HCEC 1CT (cell line): ENCODE results near the gene RGL1.
"Not testable (repeated sequence)": the region's sequence is repeated elsewhere in the genome, so short reads cannot be mapped to it uniquely, and the experiment has no call there.

ENCODE experiments used
- DNase-seq: peaks from one replicate; pipeline ENCODE4 v3.0.0-alpha.2; 2017

RGL1 gene

GRCh38 chr1:183804916-183805841 lies at the start of gene RGL1:
Gene RGL1, plus strand, starts transcription at chr1:183805120. Its CDS starts 178 bp downstream, at chr1:183805298.
- DNase-seq: peak; percentile 71

GRCh38 chr1:183756326-183756725 lies 48.6 kb upstream of the RGL1 start:
- no peak for DNase-seq

GRCh38 chr1:183757061-183757460 lies 47.9 kb upstream of the RGL1 start:
- DNase-seq: peak; percentile 87

- DNase-seq: no peak
These were observed 46.0 kb upstream of the RGL1 start for GRCh38 chr1:183758913-183759312.

- DNase-seq: no peak
These were observed 44.3 kb upstream of the RGL1 start for GRCh38 chr1:183760661-183761060.

- no peak for DNase-seq
These were observed 43.0 kb upstream of the RGL1 start for GRCh38 chr1:183761871-183762270.

GRCh38 chr1:183762856-183763255 lies 42.1 kb upstream of the RGL1 start:
- not testable (repeated sequence) for DNase-seq

- peak; percentile 27 for DNase-seq
These were observed 39.9 kb upstream of the RGL1 start for GRCh38 chr1:183764981-183765380.

- DNase-seq: no peak
These were observed 34.7 kb upstream of the RGL1 start for GRCh38 chr1:183769956-183770815.

- DNase-seq: no peak
These were observed 34.1 kb upstream of the RGL1 start for GRCh38 chr1:183770816-183771128.

GRCh38 chr1:183773482-183774274 lies 31.2 kb upstream of the RGL1 start:
- DNase-seq: no peak

- DNase-seq: no peak
These were observed 30.0 kb upstream of the RGL1 start for GRCh38 chr1:183774938-183775337.

GRCh38 chr1:183776731-183777130 lies 28.2 kb upstream of the RGL1 start:
- peak; percentile 6 for DNase-seq

GRCh38 chr1:183777328-183777727 lies 27.6 kb upstream of the RGL1 start:
- no peak for DNase-seq

GRCh38 chr1:183778045-183778444 lies 26.9 kb upstream of the RGL1 start:
- DNase-seq: no peak

GRCh38 chr1:183778568-183779433 lies 26.1 kb upstream of the RGL1 start:
- no peak for DNase-seq

- no peak for DNase-seq
These were observed 24.8 kb upstream of the RGL1 start for GRCh38 chr1:183780159-183780558.

GRCh38 chr1:183780757-183781156 lies 24.2 kb upstream of the RGL1 start:
- DNase-seq: no peak

- peak; percentile 75 for DNase-seq
These were observed 21.6 kb upstream of the RGL1 start for GRCh38 chr1:183783342-183783741.

- peak; percentile 33 for DNase-seq
These were observed 20.9 kb upstream of the RGL1 start for GRCh38 chr1:183783767-183784637.

- DNase-seq: not testable (repeated sequence)
These were observed 19.0 kb upstream of the RGL1 start for GRCh38 chr1:183785921-183786320.
